Brain microvascular endothelial cell (primary cell): Measurements from ENCODE around the gene GALNT12.

ENCODE experiments used
- DNase-seq: peaks from one replicate; pipeline ENCODE4 v3.0.0-alpha.2; 2020
- H3K27ac ChIP-seq: fragments of 250-450 bp; sonication (Bioruptor Pico); 2 replicates; pipeline ENCODE4 v1.5.1; 2020; ENCODE audit warnings: mild to moderate bottlenecking, moderate library complexity
- H3K27me3 ChIP-seq: fragments of 250-450 bp; sonication (Bioruptor Pico); replicated peaks from 2 replicates; pipeline ENCODE4 v1.5.1; 2020; ENCODE audit warnings: mild to moderate bottlenecking
- H3K36me3 ChIP-seq: fragments of 250-450 bp; sonication (Bioruptor Pico); replicated peaks from 2 replicates; pipeline ENCODE4 v1.5.1; 2020; ENCODE audit warnings: mild to moderate bottlenecking
- H3K4me3 ChIP-seq: 2 replicates; pipeline ENCODE4 v1.5.1; 2011; ENCODE audit warnings: low read depth, mild to moderate bottlenecking, control low read depth, low read length, moderate library complexity
- in situ Hi-C: cut with HindIII; loops from 2 replicates; pipeline ENCODE4 v1.10.0; 2017; ENCODE audit warnings: low sequenced_read_pairs, low pct_ligation_motif_present
- TF ChIP-seq, protein P1 (sequence below): IDR thresholded peaks from 2 replicates; pipeline ENCODE4 v1.5.1; 2011; ENCODE audit warnings: low read depth, mild to moderate bottlenecking, moderate library complexity, low read length, control low read depth, inconsistent platforms; ENCODE audit errors: missing control alignments

GALNT12 gene

DNA sequence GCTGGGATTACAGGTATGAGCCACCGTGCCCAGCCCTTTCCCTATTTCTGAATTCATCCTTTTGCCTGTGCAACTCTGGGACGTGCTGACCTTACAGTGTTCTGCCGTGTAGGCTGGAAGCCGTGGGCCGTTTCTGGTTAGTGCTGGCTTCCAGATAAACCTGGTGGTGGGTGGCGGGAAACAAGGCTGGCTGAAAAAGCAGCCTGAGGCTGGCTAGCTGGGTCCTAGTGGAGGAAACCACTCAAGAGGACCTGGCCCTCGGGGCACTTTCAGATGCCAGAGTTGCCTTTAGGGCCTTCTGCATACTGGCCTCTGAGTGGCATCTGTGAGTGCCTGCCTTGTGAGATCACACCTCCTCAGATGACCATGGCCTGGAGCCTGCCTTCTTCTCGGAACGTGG, 26.9 kb downstream of the GALNT12 start:
- Histone ChIP-seq H3K27ac (no peak overlapping the region), H3K4me3 (no peak overlapping the region), H3K36me3 (no peaks in the 10 kb centered on the region), H3K27me3 (no peaks in the 10 kb centered on the region)
- TF ChIP-seq, protein P1, sequence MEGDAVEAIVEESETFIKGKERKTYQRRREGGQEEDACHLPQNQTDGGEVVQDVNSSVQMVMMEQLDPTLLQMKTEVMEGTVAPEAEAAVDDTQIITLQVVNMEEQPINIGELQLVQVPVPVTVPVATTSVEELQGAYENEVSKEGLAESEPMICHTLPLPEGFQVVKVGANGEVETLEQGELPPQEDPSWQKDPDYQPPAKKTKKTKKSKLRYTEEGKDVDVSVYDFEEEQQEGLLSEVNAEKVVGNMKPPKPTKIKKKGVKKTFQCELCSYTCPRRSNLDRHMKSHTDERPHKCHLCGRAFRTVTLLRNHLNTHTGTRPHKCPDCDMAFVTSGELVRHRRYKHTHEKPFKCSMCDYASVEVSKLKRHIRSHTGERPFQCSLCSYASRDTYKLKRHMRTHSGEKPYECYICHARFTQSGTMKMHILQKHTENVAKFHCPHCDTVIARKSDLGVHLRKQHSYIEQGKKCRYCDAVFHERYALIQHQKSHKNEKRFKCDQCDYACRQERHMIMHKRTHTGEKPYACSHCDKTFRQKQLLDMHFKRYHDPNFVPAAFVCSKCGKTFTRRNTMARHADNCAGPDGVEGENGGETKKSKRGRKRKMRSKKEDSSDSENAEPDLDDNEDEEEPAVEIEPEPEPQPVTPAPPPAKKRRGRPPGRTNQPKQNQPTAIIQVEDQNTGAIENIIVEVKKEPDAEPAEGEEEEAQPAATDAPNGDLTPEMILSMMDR, result no peak
- no peak for DNase-seq
- in situ Hi-C loops, result loop anchor here (25.0 kb wide), 1 partner anchor 303 kb away; no protein-coding TSS in a partner anchor

DNA sequence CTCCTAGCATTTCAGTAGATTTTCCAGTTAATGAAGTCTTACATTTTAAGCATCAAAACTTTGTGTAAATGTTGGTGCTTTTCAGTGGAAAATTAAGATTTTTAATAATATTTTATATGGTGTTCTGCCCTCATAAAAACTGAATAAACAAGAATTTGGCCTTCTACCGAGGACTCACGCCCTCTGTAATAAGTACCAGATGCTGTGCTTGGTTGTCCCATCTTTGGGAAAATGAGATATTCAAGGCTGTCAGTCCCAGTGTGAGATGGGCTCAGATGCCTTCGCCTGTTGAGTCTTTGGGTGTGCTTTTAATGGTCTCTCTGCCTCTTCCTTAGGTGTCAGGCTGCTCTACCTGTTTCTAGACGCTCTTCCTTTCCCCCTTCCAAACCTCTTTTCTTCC, 28.7 kb downstream of the GALNT12 start:
- H3K36me3 ChIP-seq, result no peaks in the 10 kb centered on the region
- no peak overlapping the region for H3K4me3 ChIP-seq
- TF ChIP-seq, protein P1, result no peak
- H3K27me3 ChIP-seq, result no peaks in the 10 kb centered on the region
- in situ Hi-C loops, result loop anchor here (25.0 kb wide), 1 partner anchor 301 kb away; no protein-coding TSS in a partner anchor
- H3K27ac ChIP-seq, result no peak overlapping the region
- DNase-seq, result no peak

GRCh38 chr9:98837516-98837915, 30.0 kb downstream of the GALNT12 start:
- H3K36me3 ChIP-seq, result no peaks in the 10 kb centered on the region
- in situ Hi-C loops, result loop anchor here (25.0 kb wide), 1 partner anchor 300 kb away; no protein-coding TSS in a partner anchor
- TF ChIP-seq, protein P1, result no peak
- no peak for DNase-seq
- no peak overlapping the region for H3K4me3 ChIP-seq
- H3K27ac ChIP-seq, result no peak overlapping the region
- H3K27me3 ChIP-seq, result no peaks in the 10 kb centered on the region

- TF ChIP-seq, protein P1, result no peak
- no peak overlapping the region for H3K27ac ChIP-seq
- no peak for DNase-seq
- in situ Hi-C loops, result loop anchor here (25.0 kb wide), 1 partner anchor 299 kb away; no protein-coding TSS in a partner anchor
- H3K36me3 ChIP-seq, result no peaks in the 10 kb centered on the region
- H3K27me3 ChIP-seq, result no peaks in the 10 kb centered on the region
- no peak overlapping the region for H3K4me3 ChIP-seq
These were observed 30.8 kb downstream of the GALNT12 start for GRCh38 chr9:98838155-98838867.

GRCh38 chr9:98838868-98839565, 31.5 kb downstream of the GALNT12 start:
- DNase-seq, result no peak
- Histone ChIP-seq H3K36me3 (no peaks in the 10 kb centered on the region), H3K27me3 (no peaks in the 10 kb centered on the region), H3K4me3 (no peak overlapping the region), H3K27ac (no peak overlapping the region)
- TF ChIP-seq, protein P1, result no peak
- in situ Hi-C loops, result loop anchor here (25.0 kb wide), 1 partner anchor 298 kb away; no protein-coding TSS in a partner anchor
